GM21423 (cell line): Measurements from ENCODE around the gene HIPK2.

Source experiments
- ATAC-seq: cut with Tn5 transposase; IDR thresholded peaks from one replicate; pipeline ENCODE4 v1.9.1; 2021; ENCODE audit warnings: mild to moderate bottlenecking, moderate library complexity; ENCODE audit not compliant: unreplicated experiment

The HIPK2 gene

GRCh38 chr7:139737221-139738100 is 40.3 kb downstream of the HIPK2 start:
- no peak for ATAC-seq

- ATAC-seq = no peak
Measured at GRCh38 chr7:139735912-139736595, 41.7 kb downstream of the HIPK2 start.

DNA sequence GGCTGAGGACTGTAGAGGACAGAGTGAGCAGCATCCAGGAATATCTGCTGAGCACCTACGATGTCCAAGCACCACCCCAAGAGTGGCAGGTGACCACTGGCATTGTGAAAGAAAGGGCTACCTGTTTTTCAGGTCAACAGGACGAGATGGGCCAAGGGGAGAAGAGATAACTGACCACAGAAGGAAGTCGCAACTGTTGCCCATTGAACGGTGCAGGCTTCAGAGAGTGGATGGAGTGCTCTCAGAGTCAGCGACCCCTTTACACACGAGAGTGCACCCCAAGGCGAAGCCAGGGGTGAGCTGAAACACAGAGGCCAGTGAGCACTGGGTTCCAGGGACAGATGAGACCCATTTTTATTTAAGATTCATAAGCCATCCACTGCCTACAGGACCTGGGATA is 42.3 kb downstream of the HIPK2 start:
- ATAC-seq = no peak

DNA sequence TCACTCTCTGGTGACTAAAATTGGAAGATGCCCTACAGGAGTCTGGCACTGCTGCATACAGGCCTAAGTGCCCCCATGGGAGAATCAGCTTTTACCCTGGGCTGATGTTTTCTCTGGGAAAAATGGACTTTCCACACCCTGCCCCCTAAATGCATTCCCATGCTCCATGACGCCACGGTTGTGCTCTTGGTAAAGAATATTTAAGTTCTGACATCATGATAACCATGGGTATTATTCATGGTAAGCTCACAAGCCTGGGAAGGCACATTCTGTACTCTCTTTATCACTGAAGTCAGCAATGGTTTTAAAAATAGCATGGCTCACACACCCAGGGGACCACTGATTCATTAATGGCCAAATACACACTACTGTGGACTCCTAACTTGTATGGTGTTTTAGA is 43.4 kb downstream of the HIPK2 start:
- no peak for ATAC-seq

DNA sequence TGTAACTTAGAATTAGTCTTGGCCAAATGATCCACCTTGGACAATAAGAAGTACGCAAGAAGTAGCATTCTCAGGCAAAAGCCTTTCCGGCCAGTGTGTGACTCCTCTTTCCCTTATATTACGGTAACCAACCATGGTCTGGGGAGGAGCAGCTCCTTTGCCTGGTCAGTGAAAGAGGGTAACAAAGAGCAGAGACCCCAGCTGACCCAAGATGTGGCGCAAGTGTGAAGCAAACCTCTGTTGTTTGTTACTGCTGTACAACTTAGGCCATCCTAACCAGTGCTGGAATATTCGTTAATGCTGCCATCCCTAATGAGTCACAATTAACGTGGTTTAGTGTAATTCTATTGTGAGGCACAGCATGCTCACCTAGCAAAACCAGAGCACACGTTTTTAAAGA is 44.0 kb downstream of the HIPK2 start:
- ATAC-seq = no peak

DNA sequence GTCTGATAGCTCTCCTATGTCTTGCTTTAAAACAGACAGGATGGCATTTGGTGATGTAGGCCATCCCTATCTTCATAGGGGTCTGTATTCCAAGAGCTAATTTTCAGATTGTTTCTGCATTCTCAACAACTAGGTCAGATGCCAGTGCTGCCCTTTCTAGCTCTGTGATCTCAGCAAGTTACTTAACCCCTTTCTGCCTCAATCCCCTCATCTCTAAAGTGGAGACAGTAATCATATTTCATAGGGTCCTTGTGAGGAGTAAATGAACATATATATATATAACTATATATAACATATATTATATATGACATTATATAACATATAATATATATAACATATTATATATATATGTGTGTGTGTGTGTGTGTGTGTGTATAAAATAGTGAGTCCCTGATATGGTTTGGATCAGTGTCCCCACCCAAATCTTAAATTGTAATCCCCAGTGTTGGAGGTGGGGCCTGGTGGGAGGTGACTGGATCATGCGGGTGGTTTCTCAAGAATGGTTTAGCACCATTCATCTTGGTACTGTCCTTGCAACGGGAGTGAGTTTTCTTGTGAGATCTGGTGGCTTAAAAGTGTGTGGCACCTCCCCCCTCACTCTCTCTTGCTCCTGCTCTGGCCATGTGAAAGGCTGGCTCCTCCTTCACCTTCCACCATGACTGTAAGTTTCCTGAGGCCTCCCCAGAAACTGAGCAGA is 45.2 kb downstream of the HIPK2 start:
- no peak for ATAC-seq

GRCh38 chr7:139731802-139732470 is 45.9 kb downstream of the HIPK2 start:
- no peak for ATAC-seq

GRCh38 chr7:139730746-139731612 is 46.8 kb downstream of the HIPK2 start:
- ATAC-seq = peak; percentile 78

DNA sequence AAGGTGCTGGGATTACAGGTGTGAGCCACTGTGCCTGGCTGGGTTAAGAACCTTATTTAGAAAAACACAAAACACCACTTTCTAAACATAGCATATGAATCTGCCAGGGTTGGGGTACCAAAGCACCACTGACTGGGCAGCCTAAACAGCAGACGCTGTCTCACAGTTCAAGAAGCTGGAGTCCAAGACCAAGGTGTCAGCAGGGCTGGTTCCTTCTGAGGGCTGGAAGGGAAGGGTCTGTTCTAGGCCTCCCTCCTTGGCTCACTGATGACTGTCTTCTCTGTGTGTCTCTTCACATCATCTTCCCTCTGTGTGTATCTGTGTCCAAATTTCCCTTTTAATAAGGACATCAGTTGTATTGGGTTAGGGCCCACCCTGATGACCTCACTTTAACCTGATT is 49.6 kb downstream of the HIPK2 start:
- no peak for ATAC-seq

DNA sequence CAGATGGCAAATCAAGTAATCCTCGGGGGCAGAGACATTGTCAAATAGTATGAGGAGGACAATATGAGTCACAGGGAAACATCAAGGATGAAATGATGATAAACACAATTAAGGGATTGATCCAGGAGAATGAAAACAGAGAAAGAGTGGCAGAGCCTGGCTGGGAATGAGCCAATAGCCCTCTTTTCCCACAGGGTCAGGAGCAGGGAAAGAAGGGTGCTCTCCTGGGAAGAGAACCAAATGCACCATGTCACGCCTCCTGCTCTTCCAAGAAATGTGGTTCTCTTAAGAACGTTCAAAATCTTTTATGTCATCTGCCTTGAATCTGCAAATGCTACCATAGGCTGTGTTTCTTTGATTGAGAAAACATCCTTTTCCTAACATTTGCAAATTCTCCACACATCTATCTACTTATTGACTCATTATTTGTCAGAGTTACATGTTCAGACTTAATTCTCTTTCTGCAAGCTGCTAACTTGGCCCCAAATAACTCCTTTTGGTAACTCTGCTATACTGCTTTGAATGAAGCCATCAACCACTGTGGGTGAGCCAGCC is 50.6 kb downstream of the HIPK2 start:
- no peak for ATAC-seq

GRCh38 chr7:139726485-139726869 is 51.3 kb downstream of the HIPK2 start:
- no peak for ATAC-seq

DNA sequence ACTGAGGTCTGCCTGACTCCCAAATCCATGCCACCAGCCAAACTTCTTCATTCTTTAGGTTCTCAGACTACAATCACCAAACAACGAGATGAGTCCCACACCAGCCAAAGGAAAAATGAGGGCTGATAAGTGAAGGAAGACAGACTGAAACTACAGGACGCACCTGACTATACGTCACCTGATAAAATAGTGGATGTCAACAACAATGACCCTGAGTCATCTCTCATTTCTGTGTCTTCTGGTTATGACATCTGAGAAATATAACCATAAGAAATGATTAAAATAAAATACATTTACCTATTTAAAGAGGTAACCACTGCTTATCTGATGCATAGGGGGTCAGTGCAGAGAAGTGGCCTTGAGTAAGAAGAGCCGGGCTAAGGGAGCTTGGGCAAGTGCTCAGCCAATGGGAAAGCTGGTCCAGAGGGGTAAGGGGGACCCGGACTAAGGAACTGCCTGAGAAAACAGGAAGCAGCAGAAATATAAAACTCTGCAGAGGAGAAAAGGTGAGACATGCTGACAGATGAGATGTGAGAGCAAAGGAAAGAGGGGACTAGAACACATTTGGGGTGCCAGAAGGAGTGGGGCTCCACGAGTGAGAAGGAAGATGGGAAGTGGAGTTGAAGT is 51.8 kb downstream of the HIPK2 start:
- no peak for ATAC-seq

DNA sequence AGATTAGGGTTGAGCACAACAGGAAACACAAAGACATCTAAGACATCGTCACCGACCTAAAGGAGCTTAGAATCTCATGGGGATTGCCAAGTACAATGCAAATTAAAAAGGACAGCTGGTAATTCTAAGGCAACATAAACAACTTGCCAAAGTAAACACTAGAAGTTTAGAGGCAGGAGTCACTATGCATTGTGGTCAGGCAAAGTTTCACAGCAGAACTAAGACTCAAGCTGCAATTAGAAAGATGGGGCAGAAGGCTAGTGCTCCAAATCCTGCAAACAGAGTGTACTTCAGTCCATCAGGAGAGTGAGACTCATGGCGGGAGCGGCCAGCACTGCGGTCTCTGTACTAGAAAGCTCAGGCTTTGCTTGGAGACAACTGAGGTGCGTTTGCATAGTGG is 52.7 kb downstream of the HIPK2 start:
- ATAC-seq = peak; percentile 90

DNA sequence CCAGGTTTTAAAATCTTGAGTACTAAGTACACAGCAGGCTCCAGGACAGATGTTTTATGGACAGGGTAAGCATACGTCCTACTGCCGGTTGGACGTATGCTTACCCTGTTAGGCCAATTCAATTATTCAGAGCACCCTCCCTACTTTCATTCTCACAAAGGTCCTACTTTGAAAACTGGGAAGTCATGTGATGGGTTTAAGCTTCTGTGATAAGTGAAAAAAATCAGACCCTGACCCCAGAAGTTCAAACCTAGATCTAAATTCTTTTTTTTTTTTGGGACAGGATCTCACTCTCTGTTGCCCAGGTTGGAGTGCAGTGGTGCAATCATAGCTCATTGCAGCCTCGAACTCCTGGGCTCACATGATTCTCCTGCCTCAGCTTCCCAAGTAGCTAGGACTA is 55.2 kb downstream of the HIPK2 start:
- ATAC-seq = no peak

- no peak for ATAC-seq
Measured at GRCh38 chr7:139721821-139722220, 56.0 kb downstream of the HIPK2 start.

GRCh38 chr7:139721417-139721816 is 56.4 kb downstream of the HIPK2 start:
- no peak for ATAC-seq

GRCh38 chr7:139720705-139721231 is 57.0 kb downstream of the HIPK2 start:
- ATAC-seq = no peak

GRCh38 chr7:139720186-139720585 is 57.6 kb downstream of the HIPK2 start:
- ATAC-seq = no peak

DNA sequence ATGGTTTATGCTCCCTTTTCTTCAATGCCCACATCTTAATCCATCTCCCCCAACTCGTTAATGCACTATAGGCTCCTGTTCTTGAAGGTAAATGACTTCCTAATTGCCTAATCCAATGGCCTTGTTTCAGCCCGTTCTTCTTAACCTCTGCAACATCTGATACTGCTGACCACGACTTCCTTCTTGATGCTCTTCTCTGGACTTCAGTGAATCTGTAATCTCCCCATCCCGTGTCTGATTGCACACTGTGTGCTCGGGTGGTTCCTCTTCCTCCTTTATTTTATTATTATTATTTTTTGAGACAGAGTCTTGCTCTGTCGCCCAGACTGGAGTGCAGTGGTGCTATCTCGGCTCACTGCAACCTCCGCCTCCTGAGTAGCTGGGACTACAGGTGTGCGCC is 58.9 kb downstream of the HIPK2 start:
- no peak for ATAC-seq
